ENCODE measurements around the gene C19orf85.
"Not testable (repeated sequence)": the region's sequence is repeated elsewhere in the genome, so short reads cannot be mapped to it uniquely, and the experiment has no call there.

The C19orf85 gene

DNA sequence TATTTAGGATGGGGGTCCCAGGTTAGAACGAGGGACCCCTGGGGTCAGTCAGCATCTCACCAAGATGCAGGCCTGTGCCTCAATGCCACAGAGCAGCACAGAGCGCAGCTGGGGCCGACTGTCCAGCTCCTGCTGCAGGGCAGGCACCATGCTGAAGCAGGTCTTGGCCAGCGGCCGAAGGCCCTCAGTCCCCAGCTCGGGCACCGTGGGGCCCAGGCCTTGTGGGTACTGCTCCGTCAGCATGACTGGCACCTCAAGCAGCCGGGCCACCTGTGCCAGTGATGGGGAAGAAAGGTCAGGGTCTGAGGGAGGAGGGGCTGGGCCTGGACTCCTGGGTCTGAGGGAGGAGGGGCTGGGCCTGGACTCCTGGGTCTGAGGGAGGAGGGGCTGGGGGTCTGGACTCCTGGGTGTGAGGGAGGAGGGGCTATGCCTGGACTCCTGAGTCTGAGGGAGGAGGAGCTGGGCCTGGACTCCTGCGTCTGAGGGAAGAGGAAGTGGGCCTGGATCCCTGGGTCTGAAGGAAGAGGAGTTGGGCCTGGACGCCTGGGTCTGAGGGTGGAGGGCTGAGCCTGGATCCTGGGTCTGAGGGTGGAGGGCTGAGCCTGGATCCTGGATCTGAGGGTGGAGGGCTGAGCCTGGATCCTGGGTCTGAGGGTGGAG is 8.8 kb downstream of the C19orf85 start:
- DNase-seq: no peak

DNA sequence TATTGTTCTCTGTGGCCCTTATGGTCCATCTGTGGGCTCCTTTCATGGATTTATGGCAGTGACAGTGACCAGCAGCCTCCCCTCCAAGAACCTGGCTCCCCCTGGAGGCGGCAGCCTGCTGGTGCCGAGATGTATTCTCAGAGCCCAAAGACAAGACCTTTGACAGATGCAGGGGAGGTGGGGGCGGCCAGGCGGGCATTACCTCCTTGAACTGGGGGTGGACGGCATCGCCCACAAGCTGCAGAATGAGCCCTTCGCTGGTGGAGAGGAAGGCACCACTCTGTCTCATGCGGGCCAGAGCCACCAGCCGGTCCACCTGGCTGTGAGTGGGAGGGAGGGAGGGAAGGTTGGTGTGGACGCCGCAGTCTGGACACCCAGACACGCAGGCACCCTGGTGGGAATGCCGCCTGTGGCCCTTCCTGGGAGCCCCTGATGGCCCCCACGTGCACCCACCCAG is 9.7 kb downstream of the C19orf85 start:
- DNase-seq: peak; percentile 41 to 43

DNA sequence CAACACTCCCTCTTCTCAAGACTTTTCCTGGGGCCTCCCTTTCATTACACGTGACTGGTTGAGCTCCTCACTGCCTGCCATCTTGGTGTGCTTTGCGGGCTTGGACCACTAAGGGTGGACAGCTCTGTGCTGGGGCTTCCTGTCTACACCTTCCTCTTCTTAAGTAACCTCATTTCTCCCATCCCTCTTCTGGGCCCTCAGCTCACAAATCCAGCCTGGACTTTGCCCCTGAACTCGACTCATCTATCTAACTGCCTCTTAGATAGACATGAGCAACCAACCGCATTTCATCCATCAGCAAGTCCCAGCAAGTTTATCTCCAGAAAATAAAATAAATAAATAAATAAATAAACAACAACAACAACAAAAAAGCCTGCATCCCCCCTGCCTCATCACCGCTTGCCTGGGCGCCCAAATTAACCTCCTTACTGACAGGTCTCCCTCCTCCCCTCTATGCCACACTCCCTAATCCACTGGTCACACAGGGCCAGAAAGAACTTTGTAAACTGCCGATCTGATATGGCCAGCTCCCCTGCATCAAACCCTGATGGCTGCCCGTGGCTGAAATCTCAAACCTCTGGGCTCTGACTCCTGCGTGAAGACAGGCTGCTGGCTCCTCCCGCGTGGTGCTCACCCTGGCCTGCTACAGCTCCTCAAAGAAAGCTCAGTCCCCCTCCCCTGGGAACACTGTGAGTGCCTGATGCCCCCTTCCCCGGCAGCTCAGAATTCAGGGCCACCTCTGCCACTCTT is 10.9 kb downstream of the C19orf85 start:
- no peak for DNase-seq

DNA sequence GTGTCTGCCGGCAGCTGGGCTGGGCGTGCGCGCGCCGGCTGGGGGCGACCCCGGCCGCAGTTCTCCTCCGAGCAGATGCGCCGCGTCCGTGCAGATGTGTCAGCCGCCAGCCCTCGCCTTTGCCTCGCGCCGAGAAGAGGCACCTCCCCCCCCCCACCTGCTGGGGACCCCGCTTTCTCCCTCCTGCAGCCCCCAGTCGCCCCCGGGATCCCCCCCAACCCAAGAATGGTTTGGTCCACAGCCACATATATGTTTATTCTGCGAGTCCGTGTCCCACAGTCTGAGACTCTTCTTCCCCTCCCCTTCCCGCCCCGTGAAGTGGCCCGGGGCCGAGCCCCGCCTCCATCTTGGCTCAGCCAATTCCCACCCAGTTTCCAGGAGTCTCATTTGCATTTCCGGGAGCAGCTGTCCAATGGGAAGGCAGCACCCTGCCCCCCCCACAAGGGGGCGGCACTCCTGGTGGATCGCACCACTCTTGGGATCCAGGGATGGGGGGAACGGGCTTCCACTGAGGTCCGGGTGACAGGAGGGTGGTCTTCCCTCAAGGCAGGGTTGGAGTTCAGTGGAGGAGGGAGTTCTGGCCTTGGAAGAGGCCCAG is 11.7 kb downstream of the C19orf85 start:
- DNase-seq: no peak

DNA sequence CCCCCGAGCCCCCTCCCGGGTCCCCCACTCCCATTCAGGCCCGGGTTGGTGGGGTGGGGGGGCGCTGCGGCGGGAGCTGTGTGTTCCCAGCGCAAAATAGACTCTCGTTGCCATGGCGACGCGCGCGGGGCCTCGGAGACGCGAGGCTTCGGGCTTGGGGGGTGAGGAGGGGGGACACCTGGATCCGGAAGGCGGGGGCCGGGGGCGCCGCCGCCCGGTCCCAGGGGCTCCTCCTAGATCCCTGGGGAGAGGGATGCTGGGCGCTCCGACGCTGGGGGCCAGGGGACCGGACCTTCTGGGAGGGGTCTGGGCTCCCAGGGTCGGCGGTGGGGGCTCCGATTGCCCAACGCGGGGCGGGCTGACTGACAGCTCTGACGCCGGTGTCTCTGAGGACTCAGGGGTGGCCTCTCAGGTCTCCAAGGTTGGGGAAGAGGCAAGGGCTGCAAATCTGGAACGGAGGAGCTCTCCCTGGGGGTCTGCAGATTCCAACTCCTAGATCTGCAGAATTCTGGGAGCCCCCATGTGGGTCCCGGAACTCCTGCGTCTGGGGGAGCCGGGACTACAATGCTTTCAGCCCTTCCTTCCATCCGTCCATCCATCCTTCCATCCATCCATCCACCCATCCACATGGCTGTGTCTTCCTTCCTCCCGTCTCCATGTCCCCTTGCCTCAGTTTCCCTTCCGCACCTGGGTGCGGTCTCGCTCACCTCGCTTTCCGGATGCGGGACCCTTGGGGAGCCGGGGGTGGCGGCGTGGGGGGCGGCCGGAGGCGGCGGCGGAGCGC is 12.4 kb downstream of the C19orf85 start:
- DNase-seq: no peak

DNA sequence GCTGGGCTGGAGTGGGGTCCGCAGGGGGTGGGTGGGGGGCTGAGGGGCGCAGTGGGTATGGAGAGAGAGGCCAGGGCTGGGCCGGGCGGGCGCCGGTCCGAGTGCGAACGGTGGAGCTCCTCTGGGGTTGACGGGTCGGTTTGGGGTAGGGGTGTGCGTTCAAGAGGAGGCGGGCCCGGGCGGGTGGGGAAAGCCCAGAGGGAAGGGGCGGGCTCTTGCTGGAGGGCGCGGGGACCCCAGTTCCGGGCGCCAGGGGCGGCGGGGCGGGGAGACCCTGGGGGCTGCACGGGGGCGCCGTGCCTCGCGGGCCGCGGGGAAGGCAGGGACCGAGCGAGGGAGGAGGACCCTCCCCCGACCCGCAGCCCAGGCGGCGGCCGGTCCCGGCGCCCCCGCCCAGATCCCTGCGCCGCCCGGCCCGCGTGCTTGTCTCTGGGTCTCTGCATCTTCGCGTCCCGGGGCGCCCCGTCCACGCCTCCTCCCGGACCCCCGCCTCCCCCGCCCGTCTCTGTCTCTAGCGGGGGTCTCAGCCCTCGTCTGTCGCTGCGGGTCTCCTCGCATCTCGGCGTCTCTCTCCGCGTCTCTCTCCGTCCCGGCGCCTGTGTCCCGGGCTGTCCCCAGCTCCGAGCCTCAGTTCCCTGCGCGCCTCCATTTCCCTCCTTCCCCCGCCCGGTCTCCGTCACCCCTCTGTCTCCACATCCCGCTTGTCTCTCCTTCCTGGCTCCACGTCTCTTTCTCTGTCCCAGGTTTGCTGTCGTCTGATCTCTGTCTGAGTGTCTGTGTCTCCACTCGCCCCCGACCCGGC is 13.2 kb downstream of the C19orf85 start:
- no peak for DNase-seq

DNA sequence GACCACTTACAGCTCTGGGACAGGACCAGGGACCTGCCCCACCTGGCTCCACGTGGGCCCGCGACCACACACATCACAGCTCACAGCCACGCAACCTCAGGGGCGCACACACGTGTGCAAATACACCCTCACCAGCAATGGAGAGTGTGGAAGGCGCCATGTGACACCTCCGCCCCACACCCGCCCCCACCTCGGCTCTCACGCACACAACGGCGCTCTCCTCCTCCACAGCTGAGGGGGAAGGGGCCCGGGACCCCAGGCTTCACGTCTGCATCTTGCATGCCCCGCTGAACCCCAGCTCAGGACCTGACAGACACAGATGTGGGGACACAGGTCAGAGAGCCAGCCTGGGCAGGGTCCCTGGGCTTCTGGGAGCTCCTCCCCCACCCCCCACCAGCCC is 15.1 kb downstream of the C19orf85 start:
- DNase-seq: no peak

DNA sequence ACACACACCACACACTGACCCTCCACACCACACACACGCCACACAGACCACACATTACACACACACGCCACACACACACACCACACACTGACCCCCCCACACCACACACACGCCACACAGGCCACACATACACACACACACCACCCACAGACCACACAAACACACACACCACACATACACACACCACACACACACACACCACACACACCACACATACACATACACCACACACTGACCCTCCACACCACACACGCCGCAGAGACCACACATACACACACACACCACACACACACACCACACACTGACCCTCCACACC is 16.4 kb downstream of the C19orf85 start:
- not testable (repeated sequence) for DNase-seq

DNA sequence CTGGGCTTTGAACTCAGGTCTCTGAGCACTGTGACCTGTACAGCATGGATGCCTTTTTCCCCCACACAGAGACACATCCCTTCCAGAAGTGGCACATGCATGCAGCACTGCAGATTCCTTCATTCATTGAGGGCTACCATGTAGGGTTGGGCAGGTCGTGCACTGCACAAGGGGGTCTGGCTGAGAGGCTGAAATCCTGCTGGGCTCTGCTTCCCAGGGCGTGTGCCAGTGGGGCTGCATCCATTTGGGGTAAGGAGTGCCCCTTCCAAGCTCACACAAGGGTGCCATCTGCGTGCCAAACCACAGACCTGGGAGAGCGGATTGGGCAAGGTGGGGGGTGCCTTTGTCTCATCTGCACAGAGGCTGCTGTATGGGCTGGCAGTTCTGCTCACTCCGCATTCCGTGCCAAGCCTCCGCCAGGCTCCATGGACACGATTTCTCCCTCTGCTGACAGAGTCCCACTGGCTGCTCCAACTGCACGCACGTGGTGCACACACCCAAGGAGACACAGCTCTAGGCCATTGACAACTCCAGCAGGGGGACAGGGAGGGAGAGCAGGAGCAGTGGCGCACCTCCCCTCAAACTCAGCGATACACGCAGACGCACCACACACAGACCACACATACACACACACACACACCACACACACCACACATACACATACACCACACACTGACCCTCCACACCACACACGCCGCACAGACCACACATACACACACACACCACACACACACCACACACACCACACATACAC is 17.0 kb downstream of the C19orf85 start:
- no peak for DNase-seq

DNA sequence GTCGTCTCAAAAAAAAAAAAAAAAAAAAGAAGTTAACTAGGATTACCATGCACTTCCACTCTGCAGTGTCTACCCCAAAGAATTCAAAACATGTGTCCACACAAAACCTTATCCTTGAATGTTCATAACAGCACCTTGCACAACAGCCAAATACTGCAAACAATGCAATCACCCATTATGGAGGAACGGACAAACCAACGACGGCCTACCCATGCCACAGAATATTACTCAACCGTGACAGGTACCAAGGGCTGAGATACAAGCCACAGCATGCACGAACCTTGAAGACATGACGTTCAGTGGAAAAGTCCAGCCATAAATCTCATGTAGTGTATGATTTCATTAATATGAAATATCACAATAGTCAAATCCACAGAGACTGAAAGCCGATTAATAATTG is 18.5 kb downstream of the C19orf85 start:
- DNase-seq: no peak

DNA sequence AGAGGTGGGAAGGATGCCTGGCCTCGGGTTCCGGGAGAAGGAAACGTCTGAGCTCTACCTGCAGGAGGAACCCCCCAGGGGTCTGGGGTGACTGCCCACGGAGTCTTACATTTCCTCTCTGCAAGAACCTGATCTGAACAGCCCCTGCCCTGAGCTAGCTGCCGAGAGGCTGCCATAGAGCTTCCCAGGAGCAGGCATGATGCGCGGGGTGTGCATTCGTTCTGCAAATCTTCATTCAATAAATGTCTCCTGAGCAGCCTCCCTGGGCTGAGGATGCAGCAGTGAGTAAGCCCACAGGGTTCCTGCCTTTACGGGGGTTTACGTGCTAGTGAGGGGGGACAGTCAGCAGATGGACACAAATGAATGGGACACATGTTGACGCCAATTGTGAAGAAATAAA is 19.9 kb downstream of the C19orf85 start:
- DNase-seq: no peak

DNA sequence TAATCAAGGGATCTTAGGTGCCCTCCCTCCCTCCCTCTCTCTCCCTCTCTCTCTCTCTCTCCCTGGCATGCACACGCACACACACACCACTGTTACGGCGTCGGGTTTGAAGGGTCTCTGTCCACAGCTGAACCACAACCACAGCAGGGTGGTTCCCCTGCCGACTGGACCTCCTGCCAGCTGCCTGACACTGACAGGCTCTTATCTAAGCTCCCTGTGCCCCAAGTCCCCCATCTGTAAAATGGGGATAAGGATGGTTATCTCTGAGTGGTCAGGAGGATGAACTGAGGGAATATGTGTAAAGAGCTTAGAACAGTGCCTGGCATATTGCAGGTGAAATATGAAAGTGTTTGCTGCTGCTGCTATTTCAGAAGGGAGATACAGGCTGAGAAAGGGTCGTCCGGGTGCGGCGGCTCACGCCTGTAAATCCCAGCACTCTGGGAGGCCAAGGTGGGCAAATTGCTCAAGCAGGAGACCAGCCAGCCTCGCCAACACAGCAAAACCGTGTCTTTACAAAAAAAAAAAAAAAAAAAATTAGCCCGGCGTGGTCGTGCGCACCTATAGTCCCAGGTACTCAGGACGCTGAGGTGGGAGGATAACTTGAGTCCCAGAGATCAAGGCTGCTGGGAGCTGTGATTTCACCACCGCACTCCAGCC is 20.6 kb downstream of the C19orf85 start:
- no peak for DNase-seq

DNA sequence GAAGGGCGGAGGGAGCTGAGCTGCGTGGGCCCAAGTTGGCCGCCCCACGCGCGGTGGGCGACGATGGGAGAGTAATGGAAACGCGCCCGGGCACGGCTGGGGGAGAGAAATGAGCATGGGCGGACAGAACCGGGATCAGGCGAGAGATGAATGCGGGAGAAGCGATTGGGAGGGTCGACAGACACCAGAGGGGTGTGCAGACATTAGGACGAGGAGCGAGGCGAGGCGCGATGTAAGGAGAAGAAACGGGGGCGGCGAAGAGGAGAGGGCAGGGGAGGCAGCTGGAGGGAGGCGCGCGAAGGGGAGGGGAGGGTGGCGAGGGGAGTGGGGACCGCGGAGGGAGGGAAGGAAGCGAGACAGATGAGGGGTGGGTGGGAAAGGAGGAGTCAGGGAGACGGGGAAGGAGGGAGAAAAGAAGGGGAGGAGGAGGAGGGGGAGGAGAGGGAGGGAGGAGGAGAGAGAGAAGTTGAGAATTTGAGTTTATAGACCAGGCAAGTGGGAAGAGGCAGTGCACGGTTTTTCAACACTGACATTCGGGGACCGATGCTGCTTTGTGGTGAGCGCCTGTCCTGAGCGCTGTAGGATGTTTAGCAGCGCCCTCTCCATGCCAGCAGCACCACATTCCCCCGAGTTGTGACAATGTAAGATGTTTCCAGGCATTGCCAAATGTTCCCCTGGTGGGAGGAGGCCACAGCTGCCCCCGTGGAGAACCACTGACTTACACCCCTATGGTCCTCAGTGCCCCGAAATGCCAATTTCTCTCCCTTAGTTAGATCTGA is 21.3 kb downstream of the C19orf85 start, which contains the start of gene SHISA7:
Gene SHISA7, minus strand, starts transcription at position 256 of the 779 bp plus-strand sequence. CDS start 437 bp downstream, outside the sequence.
- DNase-seq: no peak

DNA sequence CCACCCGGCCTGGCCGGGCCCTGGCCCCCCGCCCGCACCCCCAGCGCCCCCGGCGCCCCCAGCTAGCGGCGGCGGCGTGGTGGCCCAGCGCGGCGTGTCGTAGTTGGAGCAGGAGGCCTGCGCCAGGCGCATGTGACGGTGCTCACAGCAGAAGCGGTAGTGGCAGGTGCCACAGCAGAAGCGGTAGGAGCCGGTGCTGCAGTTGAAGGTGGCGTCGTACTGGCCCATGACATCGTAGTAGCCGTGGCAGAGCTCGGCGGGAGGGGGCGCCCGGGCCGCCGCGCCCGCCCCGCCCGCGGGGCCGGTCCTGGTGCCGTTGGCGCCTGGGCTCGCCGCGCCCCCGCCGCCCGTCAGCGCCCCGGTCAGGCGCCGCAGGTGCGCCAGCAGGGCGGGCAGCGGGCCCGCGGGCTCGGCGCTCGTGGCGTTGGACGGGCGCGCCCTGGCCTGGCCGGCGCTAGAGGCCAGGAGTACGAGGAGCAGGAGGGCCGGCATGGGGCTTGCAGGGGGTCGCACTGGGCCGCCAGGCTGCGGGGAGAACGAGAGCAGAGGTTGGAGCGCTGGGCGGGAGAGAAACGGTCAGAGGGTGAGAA is 22.1 kb downstream of the C19orf85 start:
- no peak for DNase-seq

DNA sequence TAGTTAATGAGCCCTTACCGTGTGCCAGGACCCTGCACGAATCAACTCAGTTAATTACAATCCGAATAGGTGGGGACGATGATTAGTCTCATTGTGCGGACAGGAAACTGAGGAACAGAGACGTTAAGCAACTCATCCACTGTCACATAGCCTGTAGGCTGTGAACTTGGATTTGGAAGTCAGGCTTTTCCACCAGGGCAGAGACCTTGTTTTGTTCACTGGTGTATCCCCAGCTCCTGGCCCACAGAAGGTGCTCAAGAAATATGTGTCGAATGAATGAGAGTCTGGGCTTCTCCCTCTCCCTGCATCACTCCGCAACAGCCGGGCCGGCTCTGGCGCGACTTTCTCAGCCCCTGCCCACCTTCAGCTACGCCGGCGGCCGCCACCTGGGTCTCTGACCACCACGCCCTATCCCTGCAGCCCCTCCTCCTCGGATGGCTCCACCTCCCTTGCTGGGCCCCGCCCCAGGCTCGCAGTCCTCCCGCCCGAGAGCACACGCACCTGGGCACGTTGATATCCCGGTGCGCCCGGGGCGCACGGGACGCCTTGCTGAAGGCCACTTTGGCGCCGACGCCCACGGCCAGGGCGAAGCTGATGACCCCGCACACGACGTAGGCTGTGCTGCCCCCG is 22.7 kb downstream of the C19orf85 start:
- no peak for DNase-seq

DNA sequence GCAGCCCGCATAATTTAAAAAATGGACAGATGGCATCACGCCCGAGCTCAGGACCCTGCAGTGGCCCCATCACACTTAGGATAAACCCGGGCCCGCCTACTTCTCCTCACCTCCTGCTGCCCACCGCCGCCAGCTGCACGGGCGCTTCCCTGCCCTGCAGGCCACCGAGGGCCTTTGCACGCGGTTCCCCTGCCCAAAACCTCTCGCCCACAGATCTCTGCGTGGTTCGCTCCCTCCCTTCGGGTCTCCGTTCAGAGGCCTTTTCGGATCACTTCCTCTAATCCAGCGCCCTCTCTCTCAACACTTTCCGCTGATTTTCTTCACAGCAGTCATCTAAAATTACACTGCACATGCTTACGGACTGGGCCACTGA is 23.2 kb downstream of the C19orf85 start:
- no peak for DNase-seq

DNA sequence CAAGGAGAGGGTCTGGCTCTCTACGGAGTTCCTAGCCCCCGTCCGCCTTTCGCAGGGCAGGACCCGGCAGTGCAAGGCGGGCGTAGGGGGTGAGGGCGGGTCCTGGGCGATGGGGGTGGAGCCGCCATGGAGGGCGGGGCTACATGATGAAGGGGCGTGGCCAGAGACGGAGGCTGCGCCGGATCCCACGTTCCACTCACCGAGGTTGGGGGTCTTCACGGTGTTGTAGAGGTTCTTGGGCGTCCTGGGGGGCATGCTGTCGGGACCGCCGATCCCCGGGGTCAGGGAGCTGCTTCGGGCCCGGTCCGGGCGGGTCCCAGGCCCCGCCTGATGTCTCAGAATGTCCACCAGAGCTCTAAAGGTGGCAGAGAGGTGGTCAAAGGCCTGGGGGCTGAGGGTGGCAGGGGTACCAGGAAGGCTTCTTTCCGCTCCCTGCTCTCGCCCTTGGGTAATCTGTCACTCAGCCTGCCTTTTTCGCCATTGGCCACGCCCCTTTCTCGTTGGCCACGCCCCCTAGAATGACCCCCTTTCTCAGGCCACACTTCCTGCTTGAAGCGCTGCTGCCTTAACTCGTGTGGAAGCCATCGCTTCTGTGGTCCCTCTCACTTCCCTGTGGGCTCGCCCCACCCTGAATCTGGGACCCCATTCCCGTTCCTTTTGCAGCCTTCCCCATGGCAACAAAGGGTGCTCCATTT is 24.0 kb downstream of the C19orf85 start:
- DNase-seq: no peak

DNA sequence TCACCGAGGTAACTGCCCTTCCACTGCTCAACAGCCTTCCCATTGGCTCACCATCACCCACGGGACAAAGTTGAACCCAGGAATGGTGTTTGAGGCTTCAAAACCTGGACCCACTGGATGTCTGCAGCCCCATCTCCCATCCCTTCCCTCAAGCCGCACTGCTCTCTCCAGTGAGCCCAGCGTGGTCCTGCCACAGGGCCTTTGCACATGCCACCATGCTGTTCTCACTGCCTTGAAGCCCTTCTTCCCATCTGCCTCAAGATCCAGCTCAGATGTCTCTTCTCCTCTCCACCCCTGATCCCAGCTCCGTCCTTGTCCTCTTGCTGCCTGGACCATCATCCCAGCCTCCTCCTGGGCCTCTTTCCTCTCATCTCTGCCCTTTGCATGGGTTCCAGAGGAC is 25.5 kb downstream of the C19orf85 start:
- DNase-seq: no peak

DNA sequence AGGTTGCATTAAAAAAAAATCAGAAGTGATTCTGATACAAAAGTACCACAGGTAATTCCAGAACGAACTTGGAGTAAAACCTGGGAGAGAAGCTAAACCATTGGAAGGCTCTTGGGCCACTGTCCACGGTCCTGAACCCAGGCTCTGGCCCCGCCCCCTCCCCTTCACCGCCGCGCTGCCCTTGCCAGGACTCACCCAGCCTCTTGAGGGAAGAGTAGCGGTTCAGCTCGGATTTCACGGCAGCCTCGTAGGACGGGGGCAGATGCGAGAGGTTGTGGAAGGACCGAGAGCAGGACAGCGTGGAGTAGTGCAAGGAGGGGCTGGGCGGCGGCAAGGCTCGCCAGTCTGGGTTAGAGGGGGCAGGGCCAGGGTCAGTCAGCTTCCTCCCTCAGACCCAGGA is 27.1 kb downstream of the C19orf85 start:
- no peak for DNase-seq
